HepG2 (cell line): ENCODE data around the gene HS3ST4.

Source experiments
- ARID2 ChIP-seq: sonication (generic); formaldehyde crosslinking; IDR thresholded peaks from 2 replicates; pipeline ENCODE4 v1.8.1; 2022; ENCODE audit warnings: mild to moderate bottlenecking, missing genetic modification reagents, borderline replicate concordance
- CREM ChIP-seq, 2 experiments: sonication (generic) in 1 of 2; formaldehyde crosslinking in 1 of 2; IDR thresholded peaks; 2 replicates each; pipeline versions ENCODE4 v1.4.0 to v1.6.1; 2016 to 2020; ENCODE audit warnings: antibody characterized with exemption in 1 of 2, mild to moderate bottlenecking in 1 of 2, missing genetic modification reagents in 1 of 2
- ZNF563 ChIP-seq: sonication (generic); formaldehyde crosslinking; IDR thresholded peaks from 2 replicates; pipeline ENCODE4 v1.8.0; 2022; ENCODE audit warnings: mild to moderate bottlenecking, moderate library complexity, missing genetic modification reagents
- TF ChIP-seq, protein P1 (sequence below): sonication (generic); formaldehyde crosslinking; IDR thresholded peaks from 2 replicates; pipeline ENCODE4 v1.5.0; 2020; ENCODE audit warnings: mild to moderate bottlenecking, missing genetic modification reagents, moderate library complexity

DNA sequence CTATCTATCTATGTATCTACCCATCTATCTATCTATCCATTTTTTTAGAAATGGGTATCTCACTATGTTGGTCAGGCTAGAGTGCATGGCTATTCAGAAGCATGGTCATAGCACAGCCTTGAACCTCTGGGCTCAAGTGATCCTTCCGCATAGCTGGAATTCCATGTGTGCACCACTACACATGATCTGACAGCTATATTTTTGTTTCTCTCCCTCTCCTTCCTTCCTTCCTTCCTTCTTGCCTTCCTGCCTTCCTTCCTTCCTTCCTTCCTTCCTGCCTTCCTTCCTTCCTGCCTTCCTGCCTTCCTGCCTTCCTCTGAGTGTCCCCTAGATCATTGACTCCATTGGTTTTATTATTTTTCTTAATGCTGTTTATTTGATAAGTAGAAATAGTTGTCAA lies 108.1 kb downstream of the HS3ST4 start:
- no peak for TF ChIP-seq ARID2 (CRISPR knock-in tag)
- no peak for TF ChIP-seq CREM (IDR thresholded peaks at IDR 0.05)
- TF ChIP-seq CREM (CRISPR knock-in tag; IDR thresholded peaks at IDR 0.05), result no peak
- TF ChIP-seq, protein P1, sequence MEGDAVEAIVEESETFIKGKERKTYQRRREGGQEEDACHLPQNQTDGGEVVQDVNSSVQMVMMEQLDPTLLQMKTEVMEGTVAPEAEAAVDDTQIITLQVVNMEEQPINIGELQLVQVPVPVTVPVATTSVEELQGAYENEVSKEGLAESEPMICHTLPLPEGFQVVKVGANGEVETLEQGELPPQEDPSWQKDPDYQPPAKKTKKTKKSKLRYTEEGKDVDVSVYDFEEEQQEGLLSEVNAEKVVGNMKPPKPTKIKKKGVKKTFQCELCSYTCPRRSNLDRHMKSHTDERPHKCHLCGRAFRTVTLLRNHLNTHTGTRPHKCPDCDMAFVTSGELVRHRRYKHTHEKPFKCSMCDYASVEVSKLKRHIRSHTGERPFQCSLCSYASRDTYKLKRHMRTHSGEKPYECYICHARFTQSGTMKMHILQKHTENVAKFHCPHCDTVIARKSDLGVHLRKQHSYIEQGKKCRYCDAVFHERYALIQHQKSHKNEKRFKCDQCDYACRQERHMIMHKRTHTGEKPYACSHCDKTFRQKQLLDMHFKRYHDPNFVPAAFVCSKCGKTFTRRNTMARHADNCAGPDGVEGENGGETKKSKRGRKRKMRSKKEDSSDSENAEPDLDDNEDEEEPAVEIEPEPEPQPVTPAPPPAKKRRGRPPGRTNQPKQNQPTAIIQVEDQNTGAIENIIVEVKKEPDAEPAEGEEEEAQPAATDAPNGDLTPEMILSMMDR (CRISPR knock-in tag), result no peak
- TF ChIP-seq ZNF563 (CRISPR knock-in tag), result no peak
